ENCODE measurements around the gene LCAT.
"Not testable (repeated sequence)": the region's sequence is repeated elsewhere in the genome, so short reads cannot be mapped to it uniquely, and the experiment has no call there.

The LCAT gene

DNA sequence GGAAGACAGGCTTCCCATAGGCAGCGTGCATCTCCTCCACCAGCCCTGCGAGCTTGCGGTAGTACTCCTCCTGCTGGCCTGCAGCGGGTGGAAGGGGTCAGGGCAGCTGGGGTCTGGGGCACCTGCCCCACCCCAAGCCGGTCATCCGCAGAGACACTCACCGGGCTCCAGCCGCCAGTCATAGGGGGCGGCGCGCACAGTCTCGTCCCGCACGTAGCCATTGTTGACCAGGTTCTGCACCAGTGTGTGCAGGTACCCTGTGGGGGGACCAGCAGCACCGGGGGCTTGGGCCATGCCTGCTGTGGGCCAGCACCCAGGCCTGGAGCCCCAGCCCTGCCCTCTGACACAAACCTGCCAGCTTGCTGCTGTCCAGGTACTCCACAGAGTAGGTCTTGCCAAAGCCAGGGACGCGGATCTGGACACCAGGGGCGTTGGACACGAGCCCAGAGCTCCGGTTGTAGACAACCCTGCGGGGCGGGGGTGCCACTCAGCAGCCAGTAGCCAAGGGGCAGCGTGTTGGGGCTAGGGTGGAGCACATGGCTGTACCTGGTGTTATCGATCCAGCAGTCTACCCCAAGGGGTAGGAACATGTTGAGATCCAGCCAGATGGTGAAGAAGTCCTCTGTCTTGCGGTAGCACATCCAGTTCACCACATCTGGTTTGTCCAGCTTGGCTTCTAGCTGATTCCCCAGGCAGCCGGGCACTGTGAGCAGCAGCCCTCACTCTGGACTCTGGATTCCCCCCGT is 1.2 kb downstream of the LCAT start:
- DNase-seq (ENCODE audit: low read depth, low spot score), result no peak
- TF ChIP-seq, protein P1, sequence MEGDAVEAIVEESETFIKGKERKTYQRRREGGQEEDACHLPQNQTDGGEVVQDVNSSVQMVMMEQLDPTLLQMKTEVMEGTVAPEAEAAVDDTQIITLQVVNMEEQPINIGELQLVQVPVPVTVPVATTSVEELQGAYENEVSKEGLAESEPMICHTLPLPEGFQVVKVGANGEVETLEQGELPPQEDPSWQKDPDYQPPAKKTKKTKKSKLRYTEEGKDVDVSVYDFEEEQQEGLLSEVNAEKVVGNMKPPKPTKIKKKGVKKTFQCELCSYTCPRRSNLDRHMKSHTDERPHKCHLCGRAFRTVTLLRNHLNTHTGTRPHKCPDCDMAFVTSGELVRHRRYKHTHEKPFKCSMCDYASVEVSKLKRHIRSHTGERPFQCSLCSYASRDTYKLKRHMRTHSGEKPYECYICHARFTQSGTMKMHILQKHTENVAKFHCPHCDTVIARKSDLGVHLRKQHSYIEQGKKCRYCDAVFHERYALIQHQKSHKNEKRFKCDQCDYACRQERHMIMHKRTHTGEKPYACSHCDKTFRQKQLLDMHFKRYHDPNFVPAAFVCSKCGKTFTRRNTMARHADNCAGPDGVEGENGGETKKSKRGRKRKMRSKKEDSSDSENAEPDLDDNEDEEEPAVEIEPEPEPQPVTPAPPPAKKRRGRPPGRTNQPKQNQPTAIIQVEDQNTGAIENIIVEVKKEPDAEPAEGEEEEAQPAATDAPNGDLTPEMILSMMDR (IDR thresholded peaks at IDR 0.05; ENCODE audit: low read depth, low read length), result no peak
- no peak overlapping the region for H3K4me3 ChIP-seq (ENCODE audit: low read depth, low read length)
- in situ Hi-C loops (cut with HindIII; ENCODE audit: low sequenced_read_pairs), result no loop called here

DNA sequence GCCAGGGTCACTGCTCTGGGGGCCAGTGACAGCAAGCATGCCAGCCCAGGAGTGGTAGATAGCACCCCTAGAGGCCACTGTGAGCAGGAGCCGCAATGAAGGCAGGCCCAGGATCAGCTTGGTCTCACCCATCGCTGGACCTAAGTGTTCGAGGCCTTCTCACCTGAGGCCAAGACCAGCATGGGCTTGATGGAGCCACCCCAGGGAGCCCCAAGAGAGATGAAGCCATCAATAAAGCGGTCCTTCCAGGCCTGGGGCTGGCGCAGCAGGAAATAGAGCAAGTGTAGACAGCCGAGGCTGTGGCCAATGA is 1.8 kb downstream of the LCAT start:
- no peak overlapping the region for H3K4me3 ChIP-seq (ENCODE audit: low read depth, low read length)
- peak; percentile 27 for DNase-seq (ENCODE audit: low read depth, low spot score)
- TF ChIP-seq, protein P1 (IDR thresholded peaks at IDR 0.05; ENCODE audit: low read depth, low read length), result peak; percentile 81
- in situ Hi-C loops (cut with HindIII; ENCODE audit: low sequenced_read_pairs), result no loop called here

DNA sequence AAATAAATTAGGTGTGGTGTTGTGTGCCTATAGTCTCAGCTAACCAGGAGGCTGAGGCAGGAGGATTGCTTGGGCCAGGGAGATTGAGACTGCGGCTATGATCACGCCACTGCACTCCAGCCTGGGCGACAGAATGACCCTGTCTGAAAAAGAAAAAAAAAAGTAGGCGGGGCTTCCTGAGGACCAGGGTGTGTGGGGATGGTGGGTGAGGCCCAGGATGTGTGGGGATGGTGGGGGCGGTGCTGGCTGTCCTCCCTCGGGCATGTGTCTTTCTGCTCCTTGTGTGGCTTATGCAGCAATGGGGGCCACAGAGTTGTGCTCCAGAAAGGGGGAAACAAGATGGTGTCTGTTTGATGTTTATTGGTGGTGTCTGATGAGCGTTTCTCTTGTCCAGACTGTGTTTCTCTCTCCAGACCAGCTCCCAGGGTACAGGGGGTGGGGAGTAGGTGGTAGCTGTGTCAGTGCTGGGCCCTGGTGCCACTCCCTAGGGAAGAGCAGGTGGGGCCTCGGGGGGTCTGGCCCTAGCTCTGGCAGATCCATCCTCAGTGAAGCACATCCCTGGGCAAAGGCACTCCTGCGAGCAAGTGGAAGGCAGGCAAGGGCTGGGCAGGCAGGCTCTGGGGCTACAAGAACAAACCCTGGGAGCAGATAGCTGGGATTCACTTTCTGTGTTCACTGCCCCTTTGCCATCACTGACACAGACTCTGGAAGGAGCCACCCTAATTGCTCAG is 2.3 kb downstream of the LCAT start:
- H3K4me3 ChIP-seq (ENCODE audit: low read depth, low read length), result no peak overlapping the region
- TF ChIP-seq, protein P1 (IDR thresholded peaks at IDR 0.05; ENCODE audit: low read depth, low read length), result no peak
- no peak for DNase-seq (ENCODE audit: low read depth, low spot score)
- in situ Hi-C loops (cut with HindIII; ENCODE audit: low sequenced_read_pairs), result no loop called here

DNA sequence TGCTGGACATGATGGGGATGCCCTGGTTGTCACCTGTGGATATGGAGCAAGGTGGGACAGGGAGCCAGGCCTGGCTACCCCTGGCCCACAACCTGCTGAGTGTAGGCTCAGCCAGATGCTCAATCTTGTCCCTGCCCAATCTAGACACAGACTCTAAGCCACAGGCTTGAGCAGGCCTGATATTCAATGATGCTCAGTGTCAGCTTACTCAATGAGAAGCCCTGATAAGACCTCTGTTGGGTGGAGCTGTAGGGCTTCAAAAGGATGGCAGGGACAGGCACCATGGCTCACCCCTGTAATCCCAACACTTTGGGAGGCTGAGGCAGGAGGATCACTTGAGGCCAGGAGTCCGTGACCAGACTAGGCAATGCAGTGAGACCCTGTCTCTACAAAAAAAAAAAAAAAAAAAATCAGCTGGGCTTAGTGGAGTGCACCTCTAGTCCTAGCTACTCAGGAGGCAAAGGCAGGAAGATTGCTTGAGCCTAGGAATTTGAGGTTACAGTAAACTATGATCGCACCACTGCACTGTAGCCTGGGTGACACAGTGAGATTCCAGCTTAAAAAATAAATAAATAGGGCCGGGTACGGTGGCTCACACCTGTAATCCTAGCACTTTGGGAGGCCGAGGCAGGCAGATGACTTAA is 3.4 kb downstream of the LCAT start:
- TF ChIP-seq, protein P1 (IDR thresholded peaks at IDR 0.05; ENCODE audit: low read depth, low read length), result no peak
- no peak for DNase-seq (ENCODE audit: low read depth, low spot score)
- in situ Hi-C loops (cut with HindIII; ENCODE audit: low sequenced_read_pairs), result no loop called here

DNA sequence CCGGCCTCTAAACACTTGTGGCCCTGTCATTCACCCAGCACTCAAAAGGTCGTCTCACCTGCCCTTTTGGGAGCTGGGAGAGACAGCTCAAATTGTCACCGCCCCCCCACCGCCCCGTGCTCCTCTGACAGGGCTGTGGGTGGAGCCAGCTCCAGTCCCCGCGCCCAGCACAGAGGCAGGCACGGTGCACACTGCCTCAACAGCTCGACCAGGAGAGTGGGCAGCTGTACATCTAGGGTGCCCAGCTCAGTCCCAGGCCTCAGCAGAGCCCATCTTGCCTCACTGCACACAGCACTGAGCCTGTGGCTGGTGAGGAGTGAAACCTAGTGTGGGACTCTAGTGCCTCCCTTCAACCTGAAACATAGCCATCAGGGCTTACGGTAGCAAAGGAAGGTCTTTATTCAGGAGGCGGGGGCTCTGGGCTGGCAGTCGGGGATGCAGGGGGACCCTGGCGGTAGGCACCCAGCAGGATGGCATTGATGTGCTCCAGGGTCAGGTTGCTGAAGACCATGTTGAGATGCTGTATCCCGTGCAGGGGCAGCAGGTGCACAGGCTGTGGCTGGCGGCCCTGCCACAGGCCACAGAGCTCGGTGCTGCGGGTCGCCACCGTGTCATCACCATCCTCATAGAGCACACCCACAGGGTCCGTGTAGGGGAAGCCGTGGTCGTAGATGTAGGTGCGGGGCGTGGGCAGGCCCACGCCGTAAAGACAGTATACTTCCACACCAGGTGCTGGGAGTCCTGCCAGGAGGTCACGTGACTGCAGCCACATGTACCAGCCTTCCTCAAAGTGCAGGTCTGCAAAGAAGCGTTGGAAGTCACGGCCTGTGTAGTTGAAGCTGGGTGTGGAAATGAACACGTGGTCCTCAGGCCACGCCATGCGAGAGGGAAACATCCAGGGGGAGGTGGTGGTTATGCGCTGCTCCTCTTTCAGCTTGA is 4.1 kb downstream of the LCAT start:
- in situ Hi-C loops (cut with HindIII; ENCODE audit: low sequenced_read_pairs), result no loop called here
- TF ChIP-seq, protein P1 (IDR thresholded peaks at IDR 0.05; ENCODE audit: low read depth, low read length), result no peak
- no peak overlapping the region for H3K4me3 ChIP-seq (ENCODE audit: low read depth, low read length)
- no peak for DNase-seq (ENCODE audit: low read depth, low spot score)

More for the DNA sequence above, 3.4 kb downstream of the LCAT start:
- H3K4me3 ChIP-seq (ENCODE audit: low read depth, low read length), result no peak overlapping the region

DNA sequence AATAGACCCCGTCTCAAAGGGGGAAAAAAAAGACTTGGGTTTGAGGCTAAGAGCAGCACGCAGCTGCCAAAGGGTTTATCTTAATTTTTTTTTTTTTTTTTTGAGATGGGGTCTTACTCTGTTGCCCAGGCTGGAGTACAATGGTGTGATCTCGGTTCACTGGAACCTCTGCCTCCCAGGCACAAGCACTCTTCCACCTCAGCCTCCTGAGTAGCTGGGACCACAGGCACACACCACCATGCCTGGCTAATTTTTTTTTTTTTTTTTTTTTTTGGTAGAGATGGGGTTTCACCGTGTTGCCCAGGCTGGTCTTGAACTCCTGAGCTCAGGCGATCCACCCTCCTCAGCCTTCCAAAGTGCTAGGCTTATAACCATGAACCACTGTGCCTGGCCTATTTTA is 6.2 kb downstream of the LCAT start:
- DNase-seq (ENCODE audit: low read depth, low spot score); in situ Hi-C loops (cut with HindIII; ENCODE audit: low sequenced_read_pairs): not testable (repeated sequence)

More for the DNA sequence above, 6.2 kb downstream of the LCAT start:
- not testable (repeated sequence) for H3K4me3 ChIP-seq (ENCODE audit: low read depth, low read length)
